ENCODE results near the gene H19. TPM values are rescaled to one million over a fixed set of nuclear protein-coding genes. Genes with fewer than 3 reads are reported as not detected.

H19 gene
- polyA plus RNA-seq, 12 donors = 9,391 to 57,495 (median 10,764) TPM

DNA sequence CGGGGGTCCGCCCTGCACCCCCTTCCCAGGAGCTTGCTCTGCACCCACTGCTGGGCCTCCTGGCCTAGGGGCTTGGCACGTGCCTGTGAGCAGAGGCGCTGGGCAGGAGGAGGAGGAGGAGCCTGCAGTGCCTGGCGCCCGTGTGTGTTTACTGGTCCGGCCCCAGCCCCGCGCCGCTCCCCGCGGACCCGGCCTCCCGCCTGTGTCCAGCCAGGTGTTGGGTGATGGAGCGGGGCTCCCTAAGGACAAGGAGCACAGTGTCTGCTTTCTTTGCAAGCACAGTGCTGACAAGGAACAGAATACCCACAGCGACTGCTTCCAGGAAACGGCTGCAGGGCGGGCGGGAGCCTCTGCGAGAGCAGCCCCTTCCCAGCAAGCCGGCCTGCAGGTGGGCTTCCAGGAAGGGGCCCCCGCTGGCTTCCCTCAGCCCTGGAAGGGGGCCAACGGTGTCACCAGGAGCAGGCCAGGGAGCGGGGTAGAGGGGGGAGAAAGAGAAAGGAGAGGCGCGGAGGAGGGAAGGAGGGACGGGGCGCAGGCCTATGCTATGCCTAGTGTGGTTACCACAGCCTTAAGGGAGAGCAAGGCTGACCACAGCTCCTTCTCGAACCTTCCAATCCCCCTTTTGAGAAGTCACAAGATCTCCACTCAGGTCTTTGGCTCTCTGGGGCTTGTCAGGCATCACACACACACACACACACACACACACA lies 6.6 kb downstream of the H19 start:
- DNase-seq = no peak

DNA sequence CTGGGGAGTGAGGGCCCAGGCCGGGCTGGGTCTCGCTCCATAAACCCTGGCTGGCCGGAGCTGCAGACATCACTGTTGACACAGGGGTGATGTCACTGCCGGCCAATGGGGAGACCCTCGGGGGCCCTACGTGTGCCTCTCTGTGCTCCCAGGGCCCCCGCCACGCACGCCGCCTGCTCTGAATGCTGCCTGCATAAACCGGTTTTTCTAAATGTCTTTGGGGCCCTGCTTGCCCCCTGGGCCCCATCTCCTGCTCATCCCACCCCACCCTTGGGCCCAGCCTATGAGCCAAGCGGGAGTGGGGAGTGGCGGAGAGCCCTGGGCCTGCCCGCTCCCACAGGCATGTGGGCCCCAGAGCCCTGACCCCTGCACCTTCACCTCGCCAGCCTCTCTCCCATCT lies 7.7 kb downstream of the H19 start:
- no peak for DNase-seq

- no peak for DNase-seq
Measured at GRCh38 chr11:1988667-1989317, 8.8 kb downstream of the H19 start.

DNA sequence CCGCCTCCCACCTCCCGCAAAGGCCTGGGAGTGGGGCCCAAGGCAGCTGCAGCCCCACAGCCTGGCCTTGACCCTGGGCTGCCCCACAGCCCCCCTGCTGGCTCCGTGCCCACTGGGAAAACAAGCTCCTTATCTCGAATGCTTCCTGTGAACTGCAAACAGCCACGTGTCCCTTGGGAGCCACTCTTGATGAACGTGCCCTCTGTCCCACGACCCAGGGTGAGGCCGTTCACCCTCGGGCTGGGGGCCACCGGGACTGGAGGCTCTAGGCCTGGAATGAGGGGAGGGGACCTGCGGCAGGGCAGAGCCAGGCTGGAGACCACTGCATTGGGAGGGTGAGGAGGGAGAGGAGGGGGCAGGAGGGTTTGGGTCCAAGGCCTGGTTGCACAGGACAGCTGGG lies 9.5 kb downstream of the H19 start:
- no peak for DNase-seq

GRCh38 chr11:1987024-1987423 lies 10.6 kb downstream of the H19 start:
- DNase-seq = no peak

DNA sequence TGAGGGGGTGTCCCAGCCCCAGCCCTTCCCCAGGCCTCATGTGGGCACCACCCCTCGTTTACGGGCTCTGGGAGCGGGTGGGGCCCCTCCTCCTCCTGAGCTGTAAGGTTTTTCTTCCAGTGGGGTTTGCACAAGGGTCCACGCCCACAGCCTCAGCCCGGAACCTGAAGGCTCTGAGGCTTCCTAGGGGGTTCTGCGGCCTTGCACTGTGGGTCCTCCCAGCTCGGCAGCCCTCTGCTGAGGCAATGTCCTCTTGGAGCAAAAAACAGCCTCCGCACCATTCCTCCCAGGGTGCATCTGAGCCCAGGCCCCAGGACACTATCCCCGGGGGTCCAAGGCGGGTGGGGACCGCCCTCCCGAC lies 14.1 kb downstream of the H19 start:
- no peak for DNase-seq

- DNase-seq = no peak
Measured at GRCh38 chr11:1982873-1983600, 14.6 kb downstream of the H19 start.

DNA sequence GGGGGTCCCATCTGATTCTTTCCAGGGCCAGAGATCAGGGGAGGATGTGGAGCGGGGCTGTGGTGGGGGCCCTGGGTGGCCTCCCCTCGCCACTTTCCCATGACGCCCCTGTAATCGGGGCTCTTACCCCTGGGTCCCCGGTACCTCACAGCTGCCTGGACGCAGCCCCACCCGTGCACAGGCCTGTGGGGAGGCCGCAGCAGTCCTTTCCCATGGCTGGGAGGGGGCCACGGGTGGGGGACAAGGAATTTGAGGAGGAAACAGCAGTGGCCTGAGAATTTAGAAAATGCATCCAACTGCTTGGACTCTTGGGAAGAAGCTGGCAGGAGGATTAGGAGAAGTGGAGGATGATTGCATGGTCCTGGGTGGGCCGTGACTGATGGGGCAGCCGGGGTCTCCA lies 18.0 kb downstream of the H19 start:
- DNase-seq = no peak

GRCh38 chr11:1978720-1979473 lies 18.7 kb downstream of the H19 start:
- no peak for DNase-seq

GRCh38 chr11:1975185-1975584 lies 22.5 kb downstream of the H19 start:
- DNase-seq = no peak

DNA sequence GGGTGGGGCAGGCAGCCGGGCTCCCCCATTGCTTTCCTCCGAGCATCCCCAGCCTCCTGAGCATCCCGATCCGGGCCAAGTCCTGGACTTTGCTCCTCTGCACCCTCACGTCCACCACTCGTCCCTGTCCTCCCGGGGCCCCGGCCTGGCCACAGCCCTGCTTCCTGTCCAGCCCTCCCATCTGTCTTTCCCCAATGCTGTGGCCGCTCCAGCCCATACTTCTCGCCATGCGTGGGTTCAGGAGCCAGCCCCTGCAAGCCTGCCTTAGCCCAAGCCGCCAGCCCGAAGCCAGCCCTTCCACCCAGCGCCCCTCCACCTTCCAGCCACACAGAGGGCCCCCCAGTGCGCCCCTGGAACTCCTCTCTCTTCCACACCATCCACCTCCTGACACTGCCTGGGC lies 26.7 kb downstream of the H19 start:
- no peak for DNase-seq

- no peak for DNase-seq
Measured at GRCh38 chr11:1969776-1970175, 27.9 kb downstream of the H19 start.

GRCh38 chr11:1969035-1969434 lies 28.6 kb downstream of the H19 start:
- no peak for DNase-seq

GRCh38 chr11:1968454-1969002 lies 29.1 kb downstream of the H19 start:
- no peak for DNase-seq

- peak; percentile 31 for DNase-seq
Measured at GRCh38 chr11:1967641-1968225, 29.9 kb downstream of the H19 start.

- no peak for DNase-seq
Measured at GRCh38 chr11:1966531-1966930, 31.1 kb downstream of the H19 start.

GRCh38 chr11:1964955-1965354 lies 32.7 kb downstream of the H19 start:
- no peak for DNase-seq

- DNase-seq = no peak
Measured at GRCh38 chr11:1964348-1964747, 33.3 kb downstream of the H19 start.

DNA sequence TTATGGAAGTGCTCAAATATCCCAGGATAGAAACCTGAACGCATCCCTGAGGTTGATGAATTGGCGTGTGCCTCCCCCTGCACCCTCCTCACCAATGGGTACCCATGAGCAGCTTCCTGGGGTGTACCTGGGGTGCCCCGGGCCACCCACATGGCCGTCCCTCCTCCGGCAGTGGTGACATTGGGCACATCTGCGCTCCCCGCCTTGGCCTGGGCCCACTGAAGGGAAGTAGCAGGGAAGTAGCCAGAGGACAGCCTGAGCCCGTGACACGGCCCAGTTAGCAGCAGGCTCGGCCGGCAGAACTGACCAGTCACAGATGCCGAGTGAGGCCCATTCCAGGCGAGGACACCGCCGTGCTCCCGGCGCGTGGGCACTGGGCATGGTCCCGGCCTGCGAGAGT lies 33.8 kb downstream of the H19 start:
- no peak for DNase-seq

DNA sequence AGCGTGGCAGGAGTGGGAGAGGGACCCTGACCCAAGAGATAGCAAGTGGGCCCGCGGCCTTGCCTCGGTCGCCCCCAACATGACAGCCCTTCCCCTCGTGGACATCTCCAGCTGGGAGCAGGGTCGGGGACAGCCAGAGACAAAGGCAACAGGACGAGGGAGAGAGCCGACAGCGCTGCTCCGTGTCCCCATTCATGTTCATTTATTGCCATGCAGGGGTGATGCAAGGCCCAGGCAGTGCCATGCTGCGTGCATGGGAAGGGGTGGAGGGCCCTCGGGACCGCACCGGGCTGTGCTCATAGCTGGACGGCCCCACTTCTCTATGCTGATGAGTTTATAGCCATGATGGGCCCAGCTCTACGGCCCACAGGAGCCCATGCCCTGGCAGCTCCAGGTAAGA lies 37.9 kb downstream of the H19 start:
- DNase-seq = no peak

- DNase-seq = no peak
Measured at GRCh38 chr11:1958367-1958766, 39.3 kb downstream of the H19 start.
